RPMI8226 (cell line): ENCODE results near the gene MOV10.

Source experiments
- DNase-seq: peaks from one replicate; pipeline ENCODE4 v3.0.0-alpha.2; 2015

Gene MOV10

DNA sequence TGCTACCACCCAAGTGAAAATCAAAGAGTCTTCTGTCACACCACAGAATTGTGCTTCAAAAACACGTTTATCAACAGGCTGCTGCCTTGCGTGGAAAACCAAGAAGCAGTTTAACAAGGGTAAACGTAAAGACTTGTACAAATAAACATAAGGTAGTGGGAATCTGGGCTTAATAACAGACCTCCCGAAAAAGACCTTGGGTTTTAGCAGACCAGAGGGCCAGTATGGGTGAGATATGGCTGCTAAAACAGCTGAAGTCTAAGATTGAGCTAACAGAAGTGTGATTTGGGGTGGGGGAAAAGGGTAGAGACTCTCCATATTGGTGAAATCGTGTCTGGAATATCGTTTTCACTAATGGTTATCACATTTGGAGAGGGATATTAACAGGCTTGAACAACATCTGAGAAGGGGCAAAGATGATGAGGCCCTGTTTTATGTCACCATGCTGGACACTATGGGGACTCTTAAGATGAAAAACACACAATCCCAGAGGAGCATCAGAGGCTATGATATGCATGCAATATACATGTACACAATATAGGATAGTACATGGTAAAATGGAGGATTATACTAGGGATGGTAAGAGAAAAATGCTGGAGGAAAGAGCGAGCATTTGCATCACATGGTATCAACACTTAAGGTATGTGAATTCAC is 1.4 kb downstream of the MOV10 start:
- DNase-seq = no peak

GRCh38 chr1:112676543-112676942 is 2.1 kb downstream of the MOV10 start:
- no peak for DNase-seq

- no peak for DNase-seq
These were observed 3.0 kb downstream of the MOV10 start for GRCh38 chr1:112677501-112677900.

GRCh38 chr1:112678605-112679004 is 4.1 kb downstream of the MOV10 start:
- DNase-seq = no peak

DNA sequence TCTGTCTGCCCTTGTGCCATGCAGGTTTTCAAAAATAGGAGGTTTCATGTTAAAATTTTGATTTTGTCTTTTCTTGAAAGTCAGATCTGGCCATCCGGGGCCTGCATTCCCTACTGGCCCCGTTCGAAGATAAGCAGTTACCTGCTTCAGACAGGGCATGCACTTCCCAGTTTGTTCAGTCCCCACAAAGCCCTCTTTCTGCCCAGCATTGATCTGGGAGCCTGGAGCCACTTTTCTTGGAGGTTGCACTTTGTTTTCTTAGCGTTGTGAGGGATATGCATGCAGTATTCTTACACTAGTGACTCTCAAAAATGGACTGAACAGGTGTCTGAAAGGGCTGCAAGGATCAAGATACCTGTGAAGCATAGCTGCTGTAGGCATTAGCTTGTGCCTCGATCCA is 11.5 kb downstream of the MOV10 start:
- no peak for DNase-seq

DNA sequence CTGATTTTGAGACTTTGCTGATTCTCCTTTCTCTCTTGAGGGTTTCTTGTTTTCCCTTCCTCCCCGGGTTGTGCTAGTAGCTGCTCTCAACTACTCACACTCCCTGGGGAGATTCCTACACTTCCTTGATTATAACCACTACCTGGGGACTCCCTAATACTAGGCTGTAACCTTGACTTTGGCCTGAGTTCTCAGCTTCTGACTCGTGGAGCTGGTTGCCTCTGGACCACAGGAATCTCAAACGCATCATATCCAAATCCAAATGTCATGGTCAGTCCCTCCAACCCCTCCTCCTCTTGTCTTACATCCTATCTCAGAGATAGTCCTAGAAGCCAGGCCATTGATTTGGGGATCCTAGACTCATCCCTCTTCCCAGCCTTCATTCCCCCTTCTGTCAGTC is 12.0 kb downstream of the MOV10 start:
- no peak for DNase-seq

- no peak for DNase-seq
These were observed 12.4 kb downstream of the MOV10 start for GRCh38 chr1:112686835-112687234.

GRCh38 chr1:112687361-112687760 is 12.9 kb downstream of the MOV10 start:
- DNase-seq = no peak

DNA sequence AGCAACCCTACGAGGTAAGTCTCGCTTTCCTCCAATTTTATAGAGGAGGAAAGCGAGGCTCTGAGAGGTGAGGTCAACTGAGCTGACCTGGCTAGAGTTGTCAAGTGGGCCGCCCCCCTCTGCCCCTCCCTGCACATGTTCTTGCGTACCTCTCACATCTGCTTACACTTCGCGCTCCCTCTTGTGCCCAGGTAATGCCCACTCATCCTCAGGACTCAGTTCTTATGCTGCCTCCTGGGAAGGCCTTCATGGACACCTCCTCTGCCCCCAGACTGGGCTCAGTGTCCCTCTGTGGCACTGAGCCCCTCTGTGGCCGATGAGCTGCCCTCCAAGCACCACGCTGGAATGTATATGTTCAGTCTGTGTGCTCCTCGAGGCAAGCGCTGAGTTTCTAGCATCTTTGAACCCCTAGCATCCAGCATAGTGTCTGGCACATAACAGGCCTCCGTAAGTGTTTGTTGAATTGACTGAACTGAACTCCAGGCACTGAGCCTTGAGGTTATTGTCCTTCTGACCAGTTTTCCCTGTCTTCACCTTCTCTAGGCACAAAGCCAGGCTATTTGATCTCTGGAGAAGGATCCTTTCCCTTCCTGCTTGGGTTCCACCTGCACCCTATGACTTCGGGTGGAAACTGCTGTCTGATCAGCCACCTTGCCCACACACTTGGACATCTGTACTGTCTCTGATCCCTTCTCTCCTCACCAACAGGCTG is 13.5 kb downstream of the MOV10 start:
- no peak for DNase-seq

DNA sequence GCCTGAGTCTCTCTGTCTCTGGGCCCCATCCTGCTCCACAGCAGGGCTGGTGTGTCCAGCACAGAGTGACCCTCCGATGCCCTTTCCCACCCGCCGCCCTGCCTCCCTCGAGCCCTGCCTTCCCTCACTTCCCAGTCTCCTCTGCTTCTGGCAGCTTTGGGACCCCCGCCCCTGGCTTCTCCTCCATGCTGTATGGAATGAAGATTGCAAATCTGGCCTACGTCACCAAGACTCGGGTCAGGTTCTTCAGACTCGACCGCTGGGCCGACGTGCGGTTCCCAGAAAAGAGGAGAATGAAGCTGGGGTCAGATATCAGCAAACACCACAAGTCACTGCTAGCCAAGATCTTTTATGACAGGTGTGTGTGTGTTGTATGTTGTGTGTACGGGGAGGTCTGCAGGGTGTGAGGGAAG is 14.3 kb downstream of the MOV10 start:
- DNase-seq = no peak

GRCh38 chr1:112689196-112689841 is 14.9 kb downstream of the MOV10 start:
- DNase-seq = no peak

DNA sequence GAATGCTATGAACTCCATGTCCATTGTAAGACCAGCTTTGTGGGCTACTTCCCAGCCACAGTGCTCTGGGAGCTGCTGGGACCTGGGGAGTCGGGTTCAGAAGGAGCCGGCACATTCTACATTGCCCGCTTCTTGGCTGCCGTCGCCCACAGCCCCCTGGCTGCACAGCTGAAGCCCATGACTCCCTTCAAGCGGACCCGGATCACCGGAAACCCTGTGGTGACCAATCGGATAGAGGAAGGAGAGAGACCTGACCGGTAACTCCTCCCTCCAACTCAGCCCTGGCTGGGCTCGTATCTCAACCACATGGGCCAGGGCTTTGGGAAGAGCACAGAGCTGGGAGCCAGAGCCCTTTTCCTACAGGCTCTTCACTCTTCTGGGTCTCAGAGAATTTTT is 15.4 kb downstream of the MOV10 start:
- no peak for DNase-seq

- DNase-seq = no peak
These were observed 18.2 kb downstream of the MOV10 start for GRCh38 chr1:112692681-112693080.

- no peak for DNase-seq
These were observed 19.4 kb downstream of the MOV10 start for GRCh38 chr1:112693821-112694220.

DNA sequence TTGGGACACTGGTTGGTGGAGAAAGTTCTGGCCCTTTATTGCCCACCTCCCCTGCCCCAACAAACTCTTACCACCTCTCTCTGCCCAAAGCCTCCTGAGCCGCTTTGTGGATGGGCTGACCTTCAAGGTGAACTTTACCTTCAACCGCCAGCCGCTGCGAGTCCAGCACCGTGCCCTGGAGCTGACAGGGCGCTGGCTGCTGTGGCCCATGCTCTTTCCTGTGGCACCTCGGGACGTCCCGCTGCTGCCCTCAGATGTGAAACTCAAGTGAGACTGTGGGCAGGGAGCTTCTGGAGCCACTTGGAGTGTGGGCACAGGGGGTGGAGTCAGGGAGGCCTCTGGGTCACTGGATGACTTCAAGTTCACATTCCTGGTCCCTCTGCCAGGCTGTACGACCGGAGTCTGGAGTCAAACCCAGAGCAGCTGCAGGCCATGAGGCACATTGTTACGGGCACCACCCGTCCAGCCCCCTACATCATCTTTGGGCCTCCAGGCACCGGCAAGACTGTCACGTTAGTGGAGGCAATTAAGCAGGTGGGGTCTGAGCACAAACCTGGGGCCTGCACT is 20.0 kb downstream of the MOV10 start:
- DNase-seq = no peak

DNA sequence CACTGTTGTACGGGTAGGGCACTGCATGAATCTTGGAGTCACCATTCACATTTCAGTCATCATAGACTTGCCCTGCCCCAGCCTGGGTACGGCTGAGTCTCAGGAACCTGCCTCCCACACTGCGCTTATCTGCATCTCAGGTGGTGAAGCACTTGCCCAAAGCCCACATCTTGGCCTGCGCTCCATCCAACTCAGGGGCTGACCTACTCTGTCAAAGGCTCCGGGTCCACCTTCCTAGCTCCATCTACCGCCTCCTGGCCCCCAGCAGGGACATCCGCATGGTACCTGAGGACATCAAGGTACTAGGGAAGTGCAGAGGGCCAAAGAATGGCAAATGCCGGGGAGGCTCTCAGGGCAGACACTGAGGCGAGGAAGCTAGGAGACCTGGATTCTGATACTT is 20.8 kb downstream of the MOV10 start:
- no peak for DNase-seq

- DNase-seq = no peak
These were observed 22.3 kb downstream of the MOV10 start for GRCh38 chr1:112696578-112697314.

DNA sequence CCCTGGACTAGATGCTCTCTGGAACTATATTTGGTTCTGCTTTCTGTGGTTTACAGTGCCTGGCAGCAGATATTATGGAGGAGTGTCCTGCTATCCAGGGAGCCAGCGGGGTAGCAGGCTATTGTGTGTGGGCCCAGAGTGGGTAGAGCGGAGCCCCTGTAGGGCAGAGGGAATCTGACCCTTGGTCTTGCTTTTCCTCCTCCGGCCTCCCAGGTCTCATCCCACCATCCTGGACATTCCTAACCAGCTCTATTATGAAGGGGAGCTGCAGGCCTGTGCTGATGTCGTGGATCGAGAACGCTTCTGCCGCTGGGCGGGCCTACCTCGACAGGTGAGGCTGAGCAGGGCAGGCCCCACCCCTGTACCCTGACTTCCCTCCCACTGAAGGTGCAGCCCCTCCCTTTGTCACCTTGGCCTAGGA is 23.3 kb downstream of the MOV10 start:
- DNase-seq = no peak

GRCh38 chr1:112698366-112699310 is 24.2 kb downstream of the MOV10 start:
- peak; percentile 62 for DNase-seq

- DNase-seq = no peak
These were observed 25.1 kb downstream of the MOV10 start for GRCh38 chr1:112699425-112700144.
